IMR-90 (cell line): Measurements from ENCODE around the gene ARHGAP8.

ENCODE experiments used
- BHLHE40 ChIP-seq: fragments of 150-350 bp; IDR thresholded peaks from 2 replicates; pipeline ENCODE4 v1.6.1; 2016; ENCODE audit warnings: mild to moderate bottlenecking, low read depth, low read length
- CEBPB ChIP-seq: IDR thresholded peaks from 2 replicates; pipeline ENCODE4 v1.6.1; 2012; ENCODE audit warnings: low read depth, low read length, improper control_type of control experiment
- CHD1 ChIP-seq: IDR thresholded peaks from 2 replicates; pipeline ENCODE4 v1.6.1; 2012; ENCODE audit warnings: low read depth, low read length, improper control_type of control experiment
- FOS ChIP-seq: fragments of 150-350 bp; IDR thresholded peaks from 2 replicates; pipeline ENCODE4 v1.6.1; 2016; ENCODE audit warnings: low read depth, low read length
- MAFK ChIP-seq: IDR thresholded peaks from 2 replicates; pipeline ENCODE4 v1.6.1; 2012; ENCODE audit warnings: low read depth, low read length, improper control_type of control experiment
- MAZ ChIP-seq: IDR thresholded peaks from 2 replicates; pipeline ENCODE4 v1.6.1; 2012; ENCODE audit warnings: low read depth, mild to moderate bottlenecking, low read length, improper control_type of control experiment, moderate library complexity, borderline replicate concordance
- MXI1 ChIP-seq: IDR thresholded peaks from 2 replicates; pipeline ENCODE4 v1.6.1; 2012; ENCODE audit warnings: low read depth, mild to moderate bottlenecking, low read length, moderate library complexity, borderline replicate concordance
- NFE2L2 ChIP-seq: fragments of 150-350 bp; IDR thresholded peaks from 2 replicates; pipeline ENCODE4 v1.6.1; 2016; ENCODE audit warnings: low read depth, mild to moderate bottlenecking, low read length
- POLR2A ChIP-seq: IDR thresholded peaks from 2 replicates; pipeline ENCODE4 v1.6.1; 2012; ENCODE audit warnings: mild to moderate bottlenecking, low read depth, low read length
- RAD21 ChIP-seq: IDR thresholded peaks from 2 replicates; pipeline ENCODE4 v1.6.1; 2012; ENCODE audit warnings: low read length, improper control_type of control experiment
- RFX5 ChIP-seq: IDR thresholded peaks from 2 replicates; pipeline ENCODE4 v1.8.0; 2012; ENCODE audit warnings: low read depth, mild to moderate bottlenecking, low read length, moderate library complexity
- SMC3 ChIP-seq: fragments of 150-350 bp; IDR thresholded peaks from 2 replicates; pipeline ENCODE4 v1.6.1; 2016; ENCODE audit warnings: low read depth, mild to moderate bottlenecking, antibody characterized with exemption, low read length, moderate library complexity
- TF ChIP-seq, protein P1 (sequence below): conservative IDR thresholded peaks from 2 replicates; pipeline ENCODE4 v1.5.1; 2012; ENCODE audit warnings: mild to moderate bottlenecking, low read depth, low read length, improper control_type of control experiment
- TF ChIP-seq, protein P2 (sequence below): fragments of 150-350 bp; IDR thresholded peaks from 2 replicates; pipeline ENCODE4 v1.6.1; 2016; ENCODE audit warnings: low read depth, mild to moderate bottlenecking, low read length, moderate library complexity, borderline replicate concordance

DNA sequence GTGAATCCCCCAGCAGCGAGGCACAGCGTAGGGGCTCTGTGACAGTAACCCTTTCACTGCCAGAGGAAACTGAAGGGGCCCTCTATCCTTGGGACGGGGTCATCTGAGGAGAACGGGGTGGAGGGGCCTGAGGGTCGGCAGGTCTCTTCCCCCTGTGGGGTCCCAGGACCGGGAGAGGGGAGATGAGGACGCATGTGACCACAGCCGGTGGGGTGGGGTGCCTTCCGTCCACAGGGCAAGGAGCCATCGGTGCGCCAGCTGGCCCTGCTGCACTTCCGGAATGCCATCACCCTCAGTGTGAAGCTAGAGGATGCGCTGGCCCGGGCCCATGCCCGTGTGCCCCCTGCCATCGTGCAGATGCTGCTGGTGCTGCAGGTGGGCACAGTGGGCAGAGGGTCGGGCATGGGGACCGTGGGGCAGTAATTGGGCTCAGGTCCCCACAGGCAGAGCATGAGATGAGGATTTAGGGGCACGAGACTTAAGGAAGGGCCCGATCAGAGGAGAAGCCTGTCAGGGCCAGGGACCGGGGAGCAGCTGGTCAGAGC is 20.3 kb upstream of the ARHGAP8 start:
- TF ChIP-seq CEBPB = no peak
- TF ChIP-seq RAD21 = no peak
- TF ChIP-seq, protein P1, sequence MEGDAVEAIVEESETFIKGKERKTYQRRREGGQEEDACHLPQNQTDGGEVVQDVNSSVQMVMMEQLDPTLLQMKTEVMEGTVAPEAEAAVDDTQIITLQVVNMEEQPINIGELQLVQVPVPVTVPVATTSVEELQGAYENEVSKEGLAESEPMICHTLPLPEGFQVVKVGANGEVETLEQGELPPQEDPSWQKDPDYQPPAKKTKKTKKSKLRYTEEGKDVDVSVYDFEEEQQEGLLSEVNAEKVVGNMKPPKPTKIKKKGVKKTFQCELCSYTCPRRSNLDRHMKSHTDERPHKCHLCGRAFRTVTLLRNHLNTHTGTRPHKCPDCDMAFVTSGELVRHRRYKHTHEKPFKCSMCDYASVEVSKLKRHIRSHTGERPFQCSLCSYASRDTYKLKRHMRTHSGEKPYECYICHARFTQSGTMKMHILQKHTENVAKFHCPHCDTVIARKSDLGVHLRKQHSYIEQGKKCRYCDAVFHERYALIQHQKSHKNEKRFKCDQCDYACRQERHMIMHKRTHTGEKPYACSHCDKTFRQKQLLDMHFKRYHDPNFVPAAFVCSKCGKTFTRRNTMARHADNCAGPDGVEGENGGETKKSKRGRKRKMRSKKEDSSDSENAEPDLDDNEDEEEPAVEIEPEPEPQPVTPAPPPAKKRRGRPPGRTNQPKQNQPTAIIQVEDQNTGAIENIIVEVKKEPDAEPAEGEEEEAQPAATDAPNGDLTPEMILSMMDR = no peak
- no peak for TF ChIP-seq NFE2L2
- TF ChIP-seq POLR2A = no peak
- TF ChIP-seq MXI1 = no peak
- TF ChIP-seq RFX5 = no peak
- no peak for TF ChIP-seq FOS
- TF ChIP-seq MAFK = no peak
- TF ChIP-seq SMC3 = no peak
- TF ChIP-seq, protein P2, sequence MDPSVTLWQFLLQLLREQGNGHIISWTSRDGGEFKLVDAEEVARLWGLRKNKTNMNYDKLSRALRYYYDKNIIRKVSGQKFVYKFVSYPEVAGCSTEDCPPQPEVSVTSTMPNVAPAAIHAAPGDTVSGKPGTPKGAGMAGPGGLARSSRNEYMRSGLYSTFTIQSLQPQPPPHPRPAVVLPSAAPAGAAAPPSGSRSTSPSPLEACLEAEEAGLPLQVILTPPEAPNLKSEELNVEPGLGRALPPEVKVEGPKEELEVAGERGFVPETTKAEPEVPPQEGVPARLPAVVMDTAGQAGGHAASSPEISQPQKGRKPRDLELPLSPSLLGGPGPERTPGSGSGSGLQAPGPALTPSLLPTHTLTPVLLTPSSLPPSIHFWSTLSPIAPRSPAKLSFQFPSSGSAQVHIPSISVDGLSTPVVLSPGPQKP = no peak
- TF ChIP-seq CHD1 = no peak
- no peak for TF ChIP-seq BHLHE40
- no peak for TF ChIP-seq MAZ
